Hematopoietic multipotent progenitor cell treated with erythropoietin and hydrocortisone succinate and interleukin-3 and kit ligand, for 17 days (in vitro differentiated cells): ENCODE data around the gene TLK2.
"Not testable (repeated sequence)": the region's sequence is repeated elsewhere in the genome, so short reads cannot be mapped to it uniquely, and the experiment has no call there.

Source experiments
- DNase-seq: peaks from one replicate; pipeline ENCODE4 v3.0.0-alpha.2; 2015; ENCODE audit warnings: low spot score

TLK2 gene

GRCh38 chr17:62478424-62478879, at the start of gene TLK2:
TLK2 (plus strand) TSS chr17:62478825; CDS start chr17:62481126, 2,301 bp downstream.
- DNase-seq, result peak; percentile 68

GRCh38 chr17:62435251-62435650, 43.4 kb upstream of the TLK2 start:
- DNase-seq, result not testable (repeated sequence)

- not testable (repeated sequence) for DNase-seq
Measured at GRCh38 chr17:62441181-62441580, 37.4 kb upstream of the TLK2 start.

- DNase-seq, result no peak
Measured at GRCh38 chr17:62444063-62444462, 34.6 kb upstream of the TLK2 start.

- peak; percentile 35 for DNase-seq
Measured at GRCh38 chr17:62445791-62446190, 32.8 kb upstream of the TLK2 start.

- DNase-seq, result not testable (repeated sequence)
Measured at GRCh38 chr17:62452195-62452594, 26.4 kb upstream of the TLK2 start.

- DNase-seq, result not testable (repeated sequence)
Measured at GRCh38 chr17:62453041-62453440, 25.6 kb upstream of the TLK2 start.

GRCh38 chr17:62453656-62454055, 25.0 kb upstream of the TLK2 start:
- DNase-seq, result not testable (repeated sequence)

GRCh38 chr17:62454111-62454510, 24.5 kb upstream of the TLK2 start:
- not testable (repeated sequence) for DNase-seq

- no peak for DNase-seq
Measured at GRCh38 chr17:62456016-62456415, 22.6 kb upstream of the TLK2 start.

GRCh38 chr17:62458483-62458882, 20.1 kb upstream of the TLK2 start:
- not testable (repeated sequence) for DNase-seq

- DNase-seq, result not testable (repeated sequence)
Measured at GRCh38 chr17:62464422-62464821, 14.2 kb upstream of the TLK2 start.

- DNase-seq, result not testable (repeated sequence)
Measured at GRCh38 chr17:62465271-62465670, 13.4 kb upstream of the TLK2 start.

GRCh38 chr17:62470666-62471379, 7.8 kb upstream of the TLK2 start:
- DNase-seq, result peak; percentile 49

GRCh38 chr17:62471380-62471880, 7.2 kb upstream of the TLK2 start:
- DNase-seq, result not testable (repeated sequence)

GRCh38 chr17:62473030-62473982, 5.3 kb upstream of the TLK2 start:
- DNase-seq, result not testable (repeated sequence)

- DNase-seq, result not testable (repeated sequence)
Measured at GRCh38 chr17:62477111-62477510, 1.5 kb upstream of the TLK2 start.

- DNase-seq, result peak; percentile 50
Measured at GRCh38 chr17:62477718-62478408, 762 bp upstream of the TLK2 start.

GRCh38 chr17:62478880-62479638, 434 bp downstream of the TLK2 start:
- DNase-seq, result peak; percentile 61

- peak; percentile 57 for DNase-seq
Measured at GRCh38 chr17:62479639-62480258, 1.1 kb downstream of the TLK2 start.

GRCh38 chr17:62482553-62482952, 3.9 kb downstream of the TLK2 start:
- DNase-seq, result not testable (repeated sequence)
